Activated naive CD4-positive, alpha-beta T cell treated with anti-CD3 and anti-CD28 coated beads, Interleukin-2, amount 50 U/mL, for 24 hours (primary cell): ENCODE results near the gene MYO1B.

Experiments used
- H3K27ac Mint-ChIP-seq: one replicate; pipeline ENCODE4 v1.8.0; 2021; ENCODE audit warnings: mild to moderate bottlenecking, mixed read lengths
- H3K27me3 Mint-ChIP-seq: one replicate; pipeline ENCODE4 v1.8.0; 2021; ENCODE audit warnings: mixed read lengths
- H3K36me3 Mint-ChIP-seq: one replicate; pipeline ENCODE4 v1.8.0; 2021; ENCODE audit warnings: mixed read lengths
- H3K4me1 Mint-ChIP-seq: one replicate; pipeline ENCODE4 v1.8.0; 2021; ENCODE audit warnings: mixed read lengths
- H3K4me3 Mint-ChIP-seq: one replicate; pipeline ENCODE4 v1.8.0; 2021; ENCODE audit warnings: mild to moderate bottlenecking, mixed read lengths
- H3K9me3 Mint-ChIP-seq: one replicate; pipeline ENCODE4 v1.8.0; 2021; ENCODE audit warnings: mixed read lengths

MYO1B gene

GRCh38 chr2:191264647-191265081 is 19.5 kb downstream of the MYO1B start:
- Mint-ChIP-seq H3K9me3 (no peaks in the 10 kb centered on the region), H3K4me3 (no peak overlapping the region), H3K4me1 (no peaks in the 10 kb centered on the region), H3K27me3 (no peaks in the 10 kb centered on the region), H3K36me3 (no peaks in the 10 kb centered on the region), H3K27ac (no peak overlapping the region)

GRCh38 chr2:191265311-191266170 is 20.3 kb downstream of the MYO1B start:
- Mint-ChIP-seq H3K4me1 (no peaks in the 10 kb centered on the region), H3K27me3 (no peaks in the 10 kb centered on the region), H3K27ac (no peak overlapping the region), H3K36me3 (no peaks in the 10 kb centered on the region), H3K4me3 (no peak overlapping the region), H3K9me3 (no peaks in the 10 kb centered on the region)

DNA sequence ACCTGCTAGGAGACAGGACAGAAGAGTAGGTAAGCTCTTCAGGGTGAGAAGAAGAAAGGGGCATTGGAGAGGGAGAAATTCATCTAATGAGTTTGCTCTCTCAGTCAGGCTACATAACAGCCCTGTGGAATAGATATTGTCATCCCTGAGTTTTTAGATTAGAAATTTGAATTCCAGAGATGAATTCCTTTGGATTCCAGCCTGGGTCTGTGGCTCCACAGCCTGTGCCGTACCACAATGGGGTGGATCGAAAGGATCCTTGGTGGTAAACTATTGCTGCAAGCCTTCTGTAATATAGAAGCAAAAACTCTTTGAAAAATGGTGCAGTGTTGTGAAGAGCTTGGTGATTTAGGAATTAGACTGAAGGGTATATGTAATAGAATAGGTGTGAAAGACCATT is 21.0 kb downstream of the MYO1B start:
- Mint-ChIP-seq H3K27ac (no peak overlapping the region), H3K4me1 (no peaks in the 10 kb centered on the region), H3K9me3 (no peaks in the 10 kb centered on the region), H3K36me3 (no peaks in the 10 kb centered on the region), H3K27me3 (no peaks in the 10 kb centered on the region), H3K4me3 (no peak overlapping the region)

DNA sequence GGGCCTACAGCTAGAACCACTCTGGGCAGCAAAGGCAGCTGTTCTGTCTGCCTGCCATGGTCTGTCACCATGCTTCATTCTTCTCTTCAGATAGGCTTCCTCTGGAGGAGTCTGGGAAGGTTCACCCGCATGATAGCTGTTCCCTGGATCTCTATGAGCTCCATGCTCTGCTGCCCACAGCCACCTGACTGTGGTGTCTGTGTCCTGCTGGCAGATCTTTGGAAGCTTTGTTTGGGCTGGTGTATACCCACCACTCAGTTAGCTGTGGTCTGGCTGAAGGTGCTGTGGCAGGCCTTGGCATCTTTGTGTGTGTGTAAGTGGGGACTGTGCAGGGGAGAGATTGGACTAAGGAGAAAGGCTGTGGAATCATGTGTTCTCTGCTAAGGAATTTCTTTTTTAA is 23.4 kb downstream of the MYO1B start:
- H3K27ac Mint-ChIP-seq: no peak overlapping the region
- H3K9me3 Mint-ChIP-seq: no peaks in the 10 kb centered on the region
- H3K36me3 Mint-ChIP-seq: no peaks in the 10 kb centered on the region
- H3K4me1 Mint-ChIP-seq: no peaks in the 10 kb centered on the region
- H3K4me3 Mint-ChIP-seq: no peak overlapping the region
- H3K27me3 Mint-ChIP-seq: peaks cover 2% of the 10 kb centered on the region

- Mint-ChIP-seq H3K36me3 (no peaks in the 10 kb centered on the region), H3K4me3 (no peak overlapping the region), H3K27ac (no peak overlapping the region), H3K4me1 (no peaks in the 10 kb centered on the region), H3K9me3 (no peaks in the 10 kb centered on the region), H3K27me3 (peaks cover 2% of the 10 kb centered on the region)
Observed at GRCh38 chr2:191270306-191271161, 25.3 kb downstream of the MYO1B start.

DNA sequence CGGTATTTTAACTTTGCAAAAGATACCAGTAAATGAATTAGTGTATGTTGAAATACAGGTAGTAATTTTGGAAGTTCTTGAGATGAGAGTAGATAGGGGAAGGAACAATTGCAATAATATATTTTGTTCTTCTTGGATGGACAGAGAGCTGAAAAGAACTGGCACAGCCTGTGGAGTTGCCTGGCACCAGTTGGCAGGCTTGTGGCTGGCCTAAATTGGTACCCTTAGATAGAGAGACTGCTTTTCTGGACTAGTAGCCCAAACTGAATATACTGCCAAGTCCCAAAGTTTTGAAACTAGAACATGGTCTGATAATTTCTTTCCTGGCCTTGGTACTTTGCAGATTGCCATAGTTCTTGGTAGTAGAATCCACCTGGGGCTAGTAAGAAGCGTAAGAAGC is 26.9 kb downstream of the MYO1B start:
- no peak overlapping the region for H3K4me3 Mint-ChIP-seq
- no peaks in the 10 kb centered on the region for H3K9me3 Mint-ChIP-seq
- H3K27ac Mint-ChIP-seq: no peak overlapping the region
- H3K4me1 Mint-ChIP-seq: no peaks in the 10 kb centered on the region
- no peaks in the 10 kb centered on the region for H3K36me3 Mint-ChIP-seq
- H3K27me3 Mint-ChIP-seq: peaks cover 2% of the 10 kb centered on the region

DNA sequence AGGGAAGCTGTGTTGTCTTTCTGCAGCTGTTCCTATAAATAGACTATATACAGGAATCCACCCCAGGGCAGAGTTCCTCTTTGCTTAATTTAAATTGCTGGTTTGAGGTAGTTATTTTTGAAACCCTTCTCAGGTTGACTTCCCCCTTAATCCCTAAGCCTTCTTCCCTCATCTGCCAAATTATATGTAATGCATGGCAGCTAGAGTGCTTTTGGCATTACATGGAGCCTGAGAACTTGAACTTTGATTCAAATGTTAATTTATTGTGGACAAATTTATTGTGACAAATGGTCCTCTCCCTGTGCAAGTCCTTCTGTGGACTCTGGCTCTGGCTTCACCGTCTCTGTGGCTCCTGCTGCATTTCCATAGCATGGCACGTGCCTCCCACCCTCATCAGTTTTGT is 29.2 kb downstream of the MYO1B start:
- Mint-ChIP-seq H3K4me3 (no peak overlapping the region), H3K27me3 (peaks cover 2% of the 10 kb centered on the region), H3K27ac (no peak overlapping the region), H3K36me3 (peaks cover 2% of the 10 kb centered on the region), H3K9me3 (no peaks in the 10 kb centered on the region), H3K4me1 (no peaks in the 10 kb centered on the region)

GRCh38 chr2:191276792-191277465 is 31.7 kb downstream of the MYO1B start:
- Mint-ChIP-seq H3K27ac (no peak overlapping the region), H3K4me1 (no peaks in the 10 kb centered on the region), H3K4me3 (no peak overlapping the region), H3K9me3 (no peaks in the 10 kb centered on the region), H3K36me3 (peaks cover 2% of the 10 kb centered on the region), H3K27me3 (peaks cover 2% of the 10 kb centered on the region)

DNA sequence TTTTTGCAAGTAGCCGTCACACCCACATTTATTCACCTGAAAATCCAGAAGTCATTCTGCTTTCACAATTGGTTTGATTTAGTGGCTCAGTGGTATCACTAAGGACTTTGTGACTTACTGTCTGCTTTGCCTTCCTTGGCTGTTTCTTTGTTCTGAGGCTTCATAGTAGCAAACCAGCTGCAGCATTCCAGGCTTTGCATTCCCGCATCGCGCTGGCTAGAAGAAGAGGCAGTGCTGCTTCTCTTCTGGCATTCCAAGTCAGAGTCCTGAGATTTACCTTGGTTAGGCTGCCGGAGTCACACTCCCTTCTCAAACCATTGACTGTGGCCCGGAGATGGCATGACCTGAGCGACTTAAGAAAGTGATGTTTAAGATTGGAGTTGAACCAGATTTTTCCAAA is 35.1 kb downstream of the MYO1B start:
- no peaks in the 10 kb centered on the region for H3K4me1 Mint-ChIP-seq
- H3K9me3 Mint-ChIP-seq: no peaks in the 10 kb centered on the region
- no peak overlapping the region for H3K4me3 Mint-ChIP-seq
- H3K27me3 Mint-ChIP-seq: no peaks in the 10 kb centered on the region
- peaks cover 2% of the 10 kb centered on the region for H3K36me3 Mint-ChIP-seq
- no peak overlapping the region for H3K27ac Mint-ChIP-seq

GRCh38 chr2:191280834-191281756 is 35.9 kb downstream of the MYO1B start:
- Mint-ChIP-seq H3K4me3 (no peak overlapping the region), H3K9me3 (no peaks in the 10 kb centered on the region), H3K4me1 (no peaks in the 10 kb centered on the region), H3K36me3 (peaks cover 2% of the 10 kb centered on the region), H3K27ac (no peak overlapping the region), H3K27me3 (no peaks in the 10 kb centered on the region)

DNA sequence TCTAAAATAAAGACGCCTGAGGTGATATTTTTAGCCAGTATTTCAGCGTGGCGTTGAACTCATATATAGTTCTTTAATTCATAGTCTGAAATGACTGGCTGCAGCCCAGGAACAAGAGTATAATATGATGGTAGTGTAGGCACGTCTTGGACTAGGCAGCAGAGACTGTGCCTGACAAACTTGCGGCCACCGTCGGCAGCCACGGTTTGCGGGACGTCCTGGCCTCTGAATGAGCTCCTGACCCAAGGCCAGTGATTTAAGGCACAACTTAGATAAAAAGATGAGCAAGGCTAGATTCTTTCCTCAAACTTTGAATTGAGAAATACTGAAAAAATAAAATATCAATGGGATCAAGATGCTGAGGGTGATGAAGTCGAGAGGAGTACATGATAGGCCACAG is 40.0 kb downstream of the MYO1B start:
- H3K27ac Mint-ChIP-seq: no peak overlapping the region
- no peaks in the 10 kb centered on the region for H3K27me3 Mint-ChIP-seq
- no peaks in the 10 kb centered on the region for H3K4me1 Mint-ChIP-seq
- no peaks in the 10 kb centered on the region for H3K9me3 Mint-ChIP-seq
- no peaks in the 10 kb centered on the region for H3K36me3 Mint-ChIP-seq
- H3K4me3 Mint-ChIP-seq: no peak overlapping the region

DNA sequence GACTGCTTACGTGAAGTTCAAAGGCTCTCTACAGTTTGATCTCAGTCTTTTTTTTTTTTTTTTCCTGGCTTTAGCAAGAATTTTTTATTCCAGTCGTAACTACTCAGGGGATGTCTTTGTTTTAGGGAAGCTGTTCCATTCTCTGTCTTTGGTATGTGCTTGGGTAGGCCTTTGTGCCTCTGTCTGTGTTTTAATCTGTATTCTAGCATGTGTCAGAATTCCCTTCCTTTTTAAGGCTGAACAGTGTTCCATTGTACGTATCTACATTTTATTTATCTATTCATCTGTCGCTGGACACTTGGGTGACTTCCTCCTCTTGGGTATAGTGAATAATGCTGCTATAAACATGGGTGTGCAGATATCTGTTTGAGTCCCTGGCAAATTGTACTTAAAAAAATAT is 42.6 kb downstream of the MYO1B start:
- no peak overlapping the region for H3K4me3 Mint-ChIP-seq
- no peaks in the 10 kb centered on the region for H3K27me3 Mint-ChIP-seq

GRCh38 chr2:191289049-191289448 is 43.8 kb downstream of the MYO1B start:
- no peaks in the 10 kb centered on the region for H3K27me3 Mint-ChIP-seq
- no peaks in the 10 kb centered on the region for H3K9me3 Mint-ChIP-seq
- H3K27ac Mint-ChIP-seq: no peak overlapping the region
- no peaks in the 10 kb centered on the region for H3K4me1 Mint-ChIP-seq
- H3K36me3 Mint-ChIP-seq: no peaks in the 10 kb centered on the region
- H3K4me3 Mint-ChIP-seq: no peak overlapping the region

More for the DNA sequence above, 42.6 kb downstream of the MYO1B start:
- Mint-ChIP-seq H3K27ac (no peak overlapping the region), H3K36me3 (no peaks in the 10 kb centered on the region), H3K9me3 (no peaks in the 10 kb centered on the region), H3K4me1 (no peaks in the 10 kb centered on the region)

DNA sequence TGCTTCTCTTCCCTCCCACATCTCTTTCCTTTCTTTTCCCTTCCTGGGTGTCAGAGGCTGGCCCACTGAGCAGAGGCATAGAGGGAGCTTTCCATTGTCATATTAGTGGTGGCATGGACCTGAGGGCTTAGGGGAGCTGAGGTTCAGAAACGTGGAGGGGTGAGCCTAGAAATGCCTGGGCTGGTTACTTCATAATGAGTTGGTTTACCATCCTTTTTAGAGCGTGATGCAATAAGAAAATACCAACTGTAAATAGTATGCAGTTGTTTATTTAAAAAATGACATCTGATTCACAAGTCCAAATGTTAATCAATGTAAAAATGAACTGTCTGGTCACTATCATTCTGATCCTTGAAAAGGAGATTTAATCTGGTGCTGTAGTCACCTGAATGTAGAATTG is 46.3 kb downstream of the MYO1B start:
- Mint-ChIP-seq H3K4me1 (no peaks in the 10 kb centered on the region), H3K4me3 (no peak overlapping the region), H3K27ac (no peak overlapping the region), H3K27me3 (no peaks in the 10 kb centered on the region), H3K36me3 (no peaks in the 10 kb centered on the region), H3K9me3 (no peaks in the 10 kb centered on the region)

DNA sequence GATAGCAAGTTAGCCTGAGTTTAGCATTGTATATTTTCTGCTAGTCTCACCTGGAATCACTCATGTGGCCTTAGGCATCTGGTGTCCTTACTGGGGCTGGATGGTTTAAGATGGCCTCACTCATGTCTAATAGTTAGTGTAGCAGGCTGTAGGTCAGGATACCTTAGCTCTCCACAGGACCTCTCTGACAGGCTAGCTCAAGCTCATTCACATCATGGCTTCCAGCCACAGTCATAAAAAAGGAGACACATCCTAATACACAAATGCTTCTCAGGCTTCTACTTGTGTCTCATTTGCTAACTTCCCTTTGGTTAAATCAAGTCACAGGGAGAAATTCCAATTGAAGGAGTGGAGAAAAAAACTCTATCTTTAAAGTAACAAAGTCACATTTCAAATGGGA is 47.7 kb downstream of the MYO1B start:
- H3K9me3 Mint-ChIP-seq: no peaks in the 10 kb centered on the region
- no peaks in the 10 kb centered on the region for H3K4me1 Mint-ChIP-seq
- no peaks in the 10 kb centered on the region for H3K36me3 Mint-ChIP-seq
- H3K4me3 Mint-ChIP-seq: no peak overlapping the region
- H3K27ac Mint-ChIP-seq: no peak overlapping the region
- H3K27me3 Mint-ChIP-seq: no peaks in the 10 kb centered on the region
